HepG2 (cell line): ENCODE results near the gene SLCO3A1. TPM values are rescaled to one million over a fixed set of nuclear protein-coding genes. Genes with fewer than 3 reads are reported as not detected.

Experiments used
- ATAC-seq: fragments of 200-7000 bp; cut with Tn5 transposase; 3 replicates; pipeline ENCODE4 v1.9.1; 2020; ENCODE audit warnings: mild to moderate bottlenecking, moderate library complexity
- BruUV-seq: library from RNA; stranded (reverse); fragments of 400-500 nt; replicated peaks from 2 replicates; lab custom pipeline; 2021; lab: Mats Ljungman, UMichigan
- CTCF ChIA-PET: fragments of 300-600 bp; formaldehyde crosslinking; extraction: SDS; loops from one replicate; lab custom pipeline; 2021; ENCODE audit warnings: low total read pairs, inconsistent platforms, low intra/inter-chr PET ratio; lab: Yijun Ruan, JAX
- POLR2A ChIA-PET: fragments of 350-600 bp; sonication (Branson Sonifier 250); formaldehyde crosslinking; loops from one replicate; lab custom pipeline; 2020; ENCODE audit warnings: antibody characterized with exemption, inconsistent platforms; lab: Yijun Ruan, JAX
- DNase-seq: peaks from one replicate; pipeline ENCODE4 v3.0.0-alpha.2; 2015; ENCODE audit warnings: low spot score
- FAIRE-seq: peaks from 3 replicates; lab custom pipeline; 2011; peaks lifted over from hg19 to GRCh38; lab: Jason Lieb, UNC
- H2AFZ ChIP-seq: one replicate; pipeline ENCODE4 v1.6.1; 2011; ENCODE audit warnings: low read length, inconsistent platforms
- H3K27ac ChIP-seq: fragments of 300-600 bp; 3 replicates; pipeline ENCODE4 v1.8.0; 2011; ENCODE audit warnings: mixed run types, mild to moderate bottlenecking, mixed read lengths, low read length, inconsistent platforms; ENCODE audit not compliant: insufficient read depth; ENCODE audit errors: extremely low read length
- H3K27me3 ChIP-seq, 2 experiments: fragments of 200-600 bp in 1 of 2; 2 replicates in 1 of 2; 3 replicates in 1 of 2; pipeline versions ENCODE4 v1.6.0 to v1.8.0; 2011; ENCODE audit warnings: low read length in 2 of 2, mild to moderate bottlenecking in 2 of 2, moderate library complexity in 2 of 2, inconsistent platforms in 1 of 2; ENCODE audit not compliant: insufficient read depth in 2 of 2, control insufficient read depth in 1 of 2
- H3K36me3 ChIP-seq, 2 experiments: fragments of 200-600 bp in 1 of 2; replicated peaks in 1 of 2; 2 replicates in 1 of 2; 3 replicates in 1 of 2; pipeline versions ENCODE4 v1.5.1 to v1.8.0; 2011; ENCODE audit warnings: low read length in 2 of 2, inconsistent platforms in 1 of 2; ENCODE audit not compliant: insufficient read depth in 2 of 2, control insufficient read depth in 1 of 2
- H3K4me1 ChIP-seq: 2 replicates; pipeline ENCODE4 v1.5.1; 2012; ENCODE audit warnings: low read length, inconsistent platforms; ENCODE audit not compliant: insufficient read depth
- H3K4me2 ChIP-seq: 2 replicates; pipeline ENCODE4 v1.6.0; 2011; ENCODE audit warnings: low read depth, low read length, inconsistent platforms
- H3K4me3 ChIP-seq, 3 experiments: fragments of 200-600 bp in 1 of 3; sonication (generic), shearing (Covaris generic) in 1 of 3; replicated peaks in 1 of 3; 2 replicates each; pipeline ENCODE4 v1.5.1; 2011 to 2016; ENCODE audit warnings: low read length in 3 of 3, inconsistent platforms in 2 of 3, low read depth in 2 of 3, mild to moderate bottlenecking in 2 of 3, control low read depth in 1 of 3, mixed read lengths in 1 of 3; ENCODE audit not compliant: insufficient read depth in 1 of 3
- H3K79me2 ChIP-seq: one replicate; pipeline ENCODE4 v1.6.1; 2011; ENCODE audit warnings: low read length, inconsistent platforms; ENCODE audit not compliant: insufficient read depth
- H3K9ac ChIP-seq: 2 replicates; pipeline ENCODE4 v1.6.0; 2011; ENCODE audit warnings: mild to moderate bottlenecking, low read depth, low read length, inconsistent platforms; ENCODE audit not compliant: insufficient read depth
- H3K9me3 ChIP-seq: 2 replicates; pipeline ENCODE4 v1.5.1; 2012; ENCODE audit warnings: mild to moderate bottlenecking, low read length
- H4K20me1 ChIP-seq: 2 replicates; pipeline ENCODE4 v1.6.0; 2011; ENCODE audit warnings: inconsistent platforms, mild to moderate bottlenecking, low read length, moderate library complexity; ENCODE audit not compliant: insufficient read depth
- GPN1 ChIP-seq: sonication (generic); formaldehyde crosslinking; IDR thresholded peaks from 2 replicates; pipeline ENCODE4 v1.5.1; 2020; ENCODE audit warnings: missing genetic modification reagents, borderline replicate concordance
- HNRNPH1 ChIP-seq: fragments of 200-400 bp; formaldehyde crosslinking; optimal IDR thresholded peaks from 2 replicates; pipeline ENCODE3; 2017; ENCODE audit warnings: mild to moderate bottlenecking, low read depth, low read length
- JUNB ChIP-seq: sonication (generic); formaldehyde crosslinking; IDR thresholded peaks from 2 replicates; pipeline ENCODE4 v1.8.0; 2022; ENCODE audit warnings: missing genetic modification reagents, mild to moderate bottlenecking, borderline replicate concordance
- MTA3 ChIP-seq: sonication (generic); formaldehyde crosslinking; IDR thresholded peaks from 2 replicates; pipeline ENCODE4 v1.4.0; 2020; ENCODE audit warnings: missing genetic modification reagents
- SYNCRIP ChIP-seq: fragments of 200-400 bp; formaldehyde crosslinking; IDR thresholded peaks from 2 replicates; pipeline ENCODE4 v1.6.1; 2018; ENCODE audit warnings: mild to moderate bottlenecking, low read depth, low read length; ENCODE audit not compliant: insufficient read depth
- ZMYM3 ChIP-seq: sonication (generic); formaldehyde crosslinking; IDR thresholded peaks from 2 replicates; pipeline ENCODE4 v1.5.1; 2020; ENCODE audit warnings: mild to moderate bottlenecking, missing genetic modification reagents
- ZNF816 ChIP-seq: sonication (generic); formaldehyde crosslinking; IDR thresholded peaks from 2 replicates; pipeline ENCODE4 v1.8.0; 2022; ENCODE audit warnings: missing genetic modification reagents, mild to moderate bottlenecking, borderline replicate concordance
- WGBS: methylation state at CpG from one replicate; pipeline ENCODE4 v1.1.6; 2017; ENCODE audit warnings: low lambda C conversion rate; 5-methylcytosine and 5-hydroxymethylcytosine counted together
- in situ Hi-C: cut with HindIII; loops from 2 replicates; pipeline ENCODE4 v1.10.0; 2017; ENCODE audit warnings: low pct_unique_long_range_greater_than_20kb; ENCODE audit not compliant: extremely low pct_ligation_motif_present
- intact Hi-C: fragments of 100-400 bp; cut with micrococcal nuclease; formaldehyde crosslinking; loops from one replicate; pipeline ENCODE4 v1.10.0; 2022; ENCODE audit not compliant: unreplicated experiment
- polyA plus RNA-seq, 8 experiments: library from polyadenylated mRNA; depleted of rRNA in 3 of 8; stranded (reverse) in 7 of 8; unstranded in 1 of 8; fragments of >200 nt; fragmentation: Illumina TruSeq in 4 of 8; extraction: Trizol in 4 of 8; gene quantifications; 2 replicates each; pipeline versions ENCODE4 v1.2.1 to v1.2.3, GENCODE V29; 2011 to 2016; ENCODE audit warnings: low read depth in 4 of 8, missing spikeins in 1 of 8, mixed read lengths in 1 of 8; ENCODE audit not compliant: insufficient read depth in 1 of 8
- total RNA-seq, 5 experiments: library from RNA; depleted of rRNA; stranded (reverse); fragments of >200 nt; fragmentation: Illumina TruSeq; extraction: Trizol; gene quantifications; 2 replicates each; pipeline ENCODE4 v1.2.3, GENCODE V29; 2016; ENCODE audit warnings: low read depth in 1 of 5
- TF ChIP-seq, protein P1 (sequence below): sonication (generic); formaldehyde crosslinking; IDR thresholded peaks from 2 replicates; pipeline ENCODE4 v1.4.0; 2020; ENCODE audit warnings: mild to moderate bottlenecking, missing genetic modification reagents
- TF ChIP-seq, protein P2 (sequence below): sonication (generic); formaldehyde crosslinking; IDR thresholded peaks from 2 replicates; pipeline ENCODE4; 2020; ENCODE audit warnings: missing genetic modification reagents, mild to moderate bottlenecking, borderline replicate concordance
- TF ChIP-seq, protein P3 (sequence below): sonication (generic); formaldehyde crosslinking; IDR thresholded peaks from 2 replicates; pipeline ENCODE4 v1.4.0; 2020; ENCODE audit warnings: missing genetic modification reagents
- TF ChIP-seq, protein P4 (sequence below): sonication (generic); formaldehyde crosslinking; conservative IDR thresholded peaks from 2 replicates; pipeline ENCODE4 v1.4.0; 2020; ENCODE audit warnings: mild to moderate bottlenecking, missing genetic modification reagents, moderate library complexity

Gene SLCO3A1
- total and polyA plus RNA-seq, 2 of the 13 experiments (the other 11 are each of a cell fraction or from before 2014, with no cell fraction given) = 0.02 TPM; not detected in 1

DNA sequence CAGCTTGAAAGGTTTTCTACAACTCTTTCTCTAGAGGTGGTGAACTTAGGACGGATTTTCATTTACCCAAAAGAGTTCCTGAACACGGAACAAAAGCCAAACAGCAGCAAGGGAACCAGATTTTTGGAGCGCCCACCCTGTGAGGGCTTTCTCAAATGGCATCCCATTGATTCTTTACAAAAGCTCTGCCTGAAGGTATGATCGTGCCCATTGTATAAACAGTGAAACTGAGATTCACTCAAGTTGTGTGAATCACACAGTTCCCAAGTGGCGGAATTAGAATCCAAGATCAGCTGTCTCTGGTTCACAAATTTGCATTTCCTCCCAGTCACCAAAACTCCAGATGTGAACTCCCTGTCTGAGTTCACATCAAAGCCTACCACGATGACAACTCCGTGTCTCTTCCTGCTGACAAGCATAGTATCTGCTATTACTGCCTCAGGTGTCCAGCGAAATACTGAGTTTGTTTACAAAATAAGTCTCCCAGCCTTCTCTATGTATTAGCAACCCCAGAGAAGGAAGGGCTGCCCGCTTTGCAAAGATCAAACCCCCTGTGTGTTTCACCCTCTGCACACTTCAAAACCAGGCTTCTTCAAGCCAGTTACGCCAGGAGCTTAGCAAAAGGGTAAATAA lies 304.3 kb downstream of the SLCO3A1 start:
- 27% methylated on average over 10 of the region's 10 CpGs for WGBS

More for the DNA sequence above, 304.3 kb downstream of the SLCO3A1 start:
- H3K36me3 ChIP-seq = no peaks in the 10 kb centered on the region
- H3K79me2 ChIP-seq = no peaks in the 10 kb centered on the region
- BruUV-seq = no TSS peak
- no peak overlapping the region for H2AFZ ChIP-seq
- FAIRE-seq (no peak), ATAC-seq (no peak), DNase-seq (no peak)
- peaks cover 4% of the 10 kb centered on the region; the same call in 1 of the 2 replicates for H3K4me1 ChIP-seq
- H3K9me3 ChIP-seq = no peaks in the 10 kb centered on the region
- TF ChIP-seq, protein P1, sequence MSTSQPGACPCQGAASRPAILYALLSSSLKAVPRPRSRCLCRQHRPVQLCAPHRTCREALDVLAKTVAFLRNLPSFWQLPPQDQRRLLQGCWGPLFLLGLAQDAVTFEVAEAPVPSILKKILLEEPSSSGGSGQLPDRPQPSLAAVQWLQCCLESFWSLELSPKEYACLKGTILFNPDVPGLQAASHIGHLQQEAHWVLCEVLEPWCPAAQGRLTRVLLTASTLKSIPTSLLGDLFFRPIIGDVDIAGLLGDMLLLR (CRISPR knock-in tag) = no peak
- TF ChIP-seq, protein P2, sequence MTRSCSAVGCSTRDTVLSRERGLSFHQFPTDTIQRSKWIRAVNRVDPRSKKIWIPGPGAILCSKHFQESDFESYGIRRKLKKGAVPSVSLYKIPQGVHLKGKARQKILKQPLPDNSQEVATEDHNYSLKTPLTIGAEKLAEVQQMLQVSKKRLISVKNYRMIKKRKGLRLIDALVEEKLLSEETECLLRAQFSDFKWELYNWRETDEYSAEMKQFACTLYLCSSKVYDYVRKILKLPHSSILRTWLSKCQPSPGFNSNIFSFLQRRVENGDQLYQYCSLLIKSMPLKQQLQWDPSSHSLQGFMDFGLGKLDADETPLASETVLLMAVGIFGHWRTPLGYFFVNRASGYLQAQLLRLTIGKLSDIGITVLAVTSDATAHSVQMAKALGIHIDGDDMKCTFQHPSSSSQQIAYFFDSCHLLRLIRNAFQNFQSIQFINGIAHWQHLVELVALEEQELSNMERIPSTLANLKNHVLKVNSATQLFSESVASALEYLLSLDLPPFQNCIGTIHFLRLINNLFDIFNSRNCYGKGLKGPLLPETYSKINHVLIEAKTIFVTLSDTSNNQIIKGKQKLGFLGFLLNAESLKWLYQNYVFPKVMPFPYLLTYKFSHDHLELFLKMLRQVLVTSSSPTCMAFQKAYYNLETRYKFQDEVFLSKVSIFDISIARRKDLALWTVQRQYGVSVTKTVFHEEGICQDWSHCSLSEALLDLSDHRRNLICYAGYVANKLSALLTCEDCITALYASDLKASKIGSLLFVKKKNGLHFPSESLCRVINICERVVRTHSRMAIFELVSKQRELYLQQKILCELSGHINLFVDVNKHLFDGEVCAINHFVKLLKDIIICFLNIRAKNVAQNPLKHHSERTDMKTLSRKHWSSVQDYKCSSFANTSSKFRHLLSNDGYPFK (CRISPR knock-in tag) = no peak
- TF ChIP-seq MTA3 (no peak), HNRNPH1 (no peak), JUNB (CRISPR knock-in tag) (no peak), ZMYM3 (CRISPR knock-in tag) (no peak), SYNCRIP (no peak), ZNF816 (CRISPR knock-in tag) (no peak), GPN1 (no peak)
- TF ChIP-seq, protein P3, sequence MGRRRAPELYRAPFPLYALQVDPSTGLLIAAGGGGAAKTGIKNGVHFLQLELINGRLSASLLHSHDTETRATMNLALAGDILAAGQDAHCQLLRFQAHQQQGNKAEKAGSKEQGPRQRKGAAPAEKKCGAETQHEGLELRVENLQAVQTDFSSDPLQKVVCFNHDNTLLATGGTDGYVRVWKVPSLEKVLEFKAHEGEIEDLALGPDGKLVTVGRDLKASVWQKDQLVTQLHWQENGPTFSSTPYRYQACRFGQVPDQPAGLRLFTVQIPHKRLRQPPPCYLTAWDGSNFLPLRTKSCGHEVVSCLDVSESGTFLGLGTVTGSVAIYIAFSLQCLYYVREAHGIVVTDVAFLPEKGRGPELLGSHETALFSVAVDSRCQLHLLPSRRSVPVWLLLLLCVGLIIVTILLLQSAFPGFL (CRISPR knock-in tag) = no peak
- TF ChIP-seq, protein P4, sequence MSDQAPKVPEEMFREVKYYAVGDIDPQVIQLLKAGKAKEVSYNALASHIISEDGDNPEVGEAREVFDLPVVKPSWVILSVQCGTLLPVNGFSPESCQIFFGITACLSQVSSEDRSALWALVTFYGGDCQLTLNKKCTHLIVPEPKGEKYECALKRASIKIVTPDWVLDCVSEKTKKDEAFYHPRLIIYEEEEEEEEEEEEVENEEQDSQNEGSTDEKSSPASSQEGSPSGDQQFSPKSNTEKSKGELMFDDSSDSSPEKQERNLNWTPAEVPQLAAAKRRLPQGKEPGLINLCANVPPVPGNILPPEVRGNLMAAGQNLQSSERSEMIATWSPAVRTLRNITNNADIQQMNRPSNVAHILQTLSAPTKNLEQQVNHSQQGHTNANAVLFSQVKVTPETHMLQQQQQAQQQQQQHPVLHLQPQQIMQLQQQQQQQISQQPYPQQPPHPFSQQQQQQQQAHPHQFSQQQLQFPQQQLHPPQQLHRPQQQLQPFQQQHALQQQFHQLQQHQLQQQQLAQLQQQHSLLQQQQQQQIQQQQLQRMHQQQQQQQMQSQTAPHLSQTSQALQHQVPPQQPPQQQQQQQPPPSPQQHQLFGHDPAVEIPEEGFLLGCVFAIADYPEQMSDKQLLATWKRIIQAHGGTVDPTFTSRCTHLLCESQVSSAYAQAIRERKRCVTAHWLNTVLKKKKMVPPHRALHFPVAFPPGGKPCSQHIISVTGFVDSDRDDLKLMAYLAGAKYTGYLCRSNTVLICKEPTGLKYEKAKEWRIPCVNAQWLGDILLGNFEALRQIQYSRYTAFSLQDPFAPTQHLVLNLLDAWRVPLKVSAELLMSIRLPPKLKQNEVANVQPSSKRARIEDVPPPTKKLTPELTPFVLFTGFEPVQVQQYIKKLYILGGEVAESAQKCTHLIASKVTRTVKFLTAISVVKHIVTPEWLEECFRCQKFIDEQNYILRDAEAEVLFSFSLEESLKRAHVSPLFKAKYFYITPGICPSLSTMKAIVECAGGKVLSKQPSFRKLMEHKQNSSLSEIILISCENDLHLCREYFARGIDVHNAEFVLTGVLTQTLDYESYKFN = no peak
- ChIA-PET POLR2A (interaction anchor here (0.6 kb wide), 1 partner anchor 374 kb away, joined by 3 read pairs; no protein-coding TSS in a partner anchor), CTCF (no interaction called here)
- no peak overlapping the region for H3K4me2 ChIP-seq
- H3K27me3 ChIP-seq = peaks cover 0 to 3% of the 10 kb centered on the region in 2 experiments; a peak in 3 of 5 replicates
- in situ Hi-C loops (no loop called here), intact Hi-C loops (no loop called here)
- H3K9ac ChIP-seq = no peak overlapping the region
- no peaks in the 10 kb centered on the region for H4K20me1 ChIP-seq
- H3K4me3 ChIP-seq = no peak overlapping the region
- H3K27ac ChIP-seq = no peak overlapping the region
